Gastroesophageal sphincter (tissue), 3 donors: Measurements from ENCODE around the gene VWA3B.

ENCODE experiments used
- EP300 ChIP-seq: sonication (generic); formaldehyde crosslinking; IDR thresholded peaks from one replicate; pipeline ENCODE4 v1.6.1; 2017; ENCODE audit warnings: antibody characterized with exemption, mild to moderate bottlenecking
- TF ChIP-seq, protein P1 (sequence below), 4 experiments: fragments of 200-600 bp in 2 of 4; fragments of 450-650 bp in 2 of 4; sonication (generic) in 1 of 4; IDR thresholded peaks; one replicate each; pipeline ENCODE4 v1.5.1; 2017 to 2019; ENCODE audit warnings: antibody characterized with exemption in 4 of 4, mild to moderate bottlenecking in 2 of 4, moderate library complexity in 2 of 4

- TF ChIP-seq, protein P1, sequence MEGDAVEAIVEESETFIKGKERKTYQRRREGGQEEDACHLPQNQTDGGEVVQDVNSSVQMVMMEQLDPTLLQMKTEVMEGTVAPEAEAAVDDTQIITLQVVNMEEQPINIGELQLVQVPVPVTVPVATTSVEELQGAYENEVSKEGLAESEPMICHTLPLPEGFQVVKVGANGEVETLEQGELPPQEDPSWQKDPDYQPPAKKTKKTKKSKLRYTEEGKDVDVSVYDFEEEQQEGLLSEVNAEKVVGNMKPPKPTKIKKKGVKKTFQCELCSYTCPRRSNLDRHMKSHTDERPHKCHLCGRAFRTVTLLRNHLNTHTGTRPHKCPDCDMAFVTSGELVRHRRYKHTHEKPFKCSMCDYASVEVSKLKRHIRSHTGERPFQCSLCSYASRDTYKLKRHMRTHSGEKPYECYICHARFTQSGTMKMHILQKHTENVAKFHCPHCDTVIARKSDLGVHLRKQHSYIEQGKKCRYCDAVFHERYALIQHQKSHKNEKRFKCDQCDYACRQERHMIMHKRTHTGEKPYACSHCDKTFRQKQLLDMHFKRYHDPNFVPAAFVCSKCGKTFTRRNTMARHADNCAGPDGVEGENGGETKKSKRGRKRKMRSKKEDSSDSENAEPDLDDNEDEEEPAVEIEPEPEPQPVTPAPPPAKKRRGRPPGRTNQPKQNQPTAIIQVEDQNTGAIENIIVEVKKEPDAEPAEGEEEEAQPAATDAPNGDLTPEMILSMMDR (IDR thresholded peaks at IDR 0.05) = no peak
- TF ChIP-seq EP300 = no peak
Measured at GRCh38 chr2:98212092-98213000, 125.4 kb downstream of the VWA3B start.
